ENCODE measurements around the gene FGF7.

GRCh38 chr15:49460411-49460941 lies 37.4 kb downstream of the FGF7 start:
- TF ChIP-seq CTCF (IDR thresholded peaks at IDR 0.05; ENCODE audit: control extremely low read depth in 1 of 3, insufficient read depth in 1 of 3, low read depth in 1 of 3, low read length in 3 of 3) (no peak), ATF3 (IDR thresholded peaks at IDR 0.05; ENCODE audit: insufficient read depth, low read depth, low read length) (no peak), POLR2A (IDR thresholded peaks at IDR 0.05; ENCODE audit: control extremely low read depth in 1 of 2, low read depth in 2 of 2, low read length in 2 of 2) (no peak), RFX5 (IDR thresholded peaks at IDR 0.05; ENCODE audit: borderline replicate concordance, low read depth, low read length) (no peak), JUN (IDR thresholded peaks at IDR 0.05; ENCODE audit: low read depth, low read length) (no peak), HDAC6 (IDR thresholded peaks at IDR 0.05; ENCODE audit: low read depth, low read length) (no peak), NRF1 (IDR thresholded peaks at IDR 0.05; ENCODE audit: low read depth, low read length) (no peak)

Data from H1 (cell line).